ENCODE results near the gene TPCN2. TPM values are rescaled to one million over a fixed set of nuclear protein-coding genes. Genes with fewer than 3 reads are reported as not detected.

The TPCN2 gene
- total RNA-seq, 1 experiment from 2014 or later: 16.3 TPM

GRCh38 chr11:69062169-69062855 lies 13.6 kb downstream of the TPCN2 start:
- no peak for TF ChIP-seq CTCF (IDR thresholded peaks at IDR 0.05; ENCODE audit: unreplicated experiment)
- intact Hi-C loops (cut with micrococcal nuclease): no loop called here
- Mint-ChIP-seq H3K27ac (ENCODE audit: low read depth, unreplicated experiment) (no peak overlapping the region), H3K9me3 (ENCODE audit: unreplicated experiment) (no peaks in the 10 kb centered on the region), H3K4me1 (ENCODE audit: insufficient read depth, unreplicated experiment) (no peaks in the 10 kb centered on the region), H3K4me3 (ENCODE audit: unreplicated experiment) (no peak overlapping the region), H3K27me3 (ENCODE audit: insufficient read depth, unreplicated experiment) (no peaks in the 10 kb centered on the region), H3K36me3 (ENCODE audit: insufficient read depth, unreplicated experiment) (peaks cover 9% of the 10 kb centered on the region)
- POLR2A ChIA-PET: no interaction called here
- no peak for DNase-seq (ENCODE audit: unreplicated experiment)
- CTCF ChIA-PET: no interaction called here
- BruUV-seq (replicated peaks): no TSS peak

GRCh38 chr11:69062873-69063651 lies 14.3 kb downstream of the TPCN2 start:
- BruUV-seq (replicated peaks): no TSS peak
- POLR2A ChIA-PET: interaction anchor here (1.0 kb wide), 1 partner anchor 9 kb away, joined by 4 read pairs; no protein-coding TSS in a partner anchor
- CTCF ChIA-PET: interaction anchor here (0.6 kb wide), 2 partner anchors 178 to 315 kb away, joined by 3 read pairs; no protein-coding TSS in a partner anchor
- H3K4me3 Mint-ChIP-seq (ENCODE audit: unreplicated experiment): no peak overlapping the region
- H3K36me3 Mint-ChIP-seq (ENCODE audit: insufficient read depth, unreplicated experiment): peaks cover 9% of the 10 kb centered on the region
- intact Hi-C loops (cut with micrococcal nuclease): no loop called here
- no peaks in the 10 kb centered on the region for H3K27me3 Mint-ChIP-seq (ENCODE audit: insufficient read depth, unreplicated experiment)
- no peak overlapping the region for H3K27ac Mint-ChIP-seq (ENCODE audit: low read depth, unreplicated experiment)
- TF ChIP-seq CTCF (IDR thresholded peaks at IDR 0.05; ENCODE audit: unreplicated experiment): no peak
- DNase-seq (ENCODE audit: unreplicated experiment): no peak
- H3K9me3 Mint-ChIP-seq (ENCODE audit: unreplicated experiment): no peaks in the 10 kb centered on the region
- H3K4me1 Mint-ChIP-seq (ENCODE audit: insufficient read depth, unreplicated experiment): no peaks in the 10 kb centered on the region

GRCh38 chr11:69063652-69064260 lies 15.0 kb downstream of the TPCN2 start:
- H3K36me3 Mint-ChIP-seq (ENCODE audit: insufficient read depth, unreplicated experiment): peaks cover 9% of the 10 kb centered on the region
- CTCF ChIA-PET: interaction anchor here (0.6 kb wide), 2 partner anchors 177 to 316 kb away, joined by 3 read pairs; no protein-coding TSS in a partner anchor
- no peaks in the 10 kb centered on the region for H3K4me1 Mint-ChIP-seq (ENCODE audit: insufficient read depth, unreplicated experiment)
- POLR2A ChIA-PET: interaction anchor here (1.0 kb wide), 1 partner anchor 10 kb away, joined by 4 read pairs; no protein-coding TSS in a partner anchor
- no TSS peak for BruUV-seq (replicated peaks)
- H3K9me3 Mint-ChIP-seq (ENCODE audit: unreplicated experiment): no peaks in the 10 kb centered on the region
- no peak for DNase-seq (ENCODE audit: unreplicated experiment)
- no peak overlapping the region for H3K4me3 Mint-ChIP-seq (ENCODE audit: unreplicated experiment)
- no peak for TF ChIP-seq CTCF (IDR thresholded peaks at IDR 0.05; ENCODE audit: unreplicated experiment)
- H3K27ac Mint-ChIP-seq (ENCODE audit: low read depth, unreplicated experiment): no peak overlapping the region
- H3K27me3 Mint-ChIP-seq (ENCODE audit: insufficient read depth, unreplicated experiment): no peaks in the 10 kb centered on the region
- intact Hi-C loops (cut with micrococcal nuclease): no loop called here

GRCh38 chr11:69064394-69064957 lies 15.7 kb downstream of the TPCN2 start:
- DNase-seq (ENCODE audit: unreplicated experiment): no peak

More at GRCh38 chr11:69064394-69064957, 15.7 kb downstream of the TPCN2 start:
- no peak overlapping the region for H3K27ac Mint-ChIP-seq (ENCODE audit: low read depth, unreplicated experiment)
- TF ChIP-seq CTCF (IDR thresholded peaks at IDR 0.05; ENCODE audit: unreplicated experiment): no peak
- ChIA-PET CTCF (no interaction called here), POLR2A (no interaction called here)
- H3K4me3 Mint-ChIP-seq (ENCODE audit: unreplicated experiment): no peak overlapping the region
- H3K9me3 Mint-ChIP-seq (ENCODE audit: unreplicated experiment): no peaks in the 10 kb centered on the region
- intact Hi-C loops (cut with micrococcal nuclease): no loop called here
- peaks cover 11% of the 10 kb centered on the region for H3K36me3 Mint-ChIP-seq (ENCODE audit: insufficient read depth, unreplicated experiment)
- no peaks in the 10 kb centered on the region for H3K27me3 Mint-ChIP-seq (ENCODE audit: insufficient read depth, unreplicated experiment)
- BruUV-seq (replicated peaks): no TSS peak
- no peaks in the 10 kb centered on the region for H3K4me1 Mint-ChIP-seq (ENCODE audit: insufficient read depth, unreplicated experiment)

All from MCF 10A (cell line).